ENCODE results near the gene AUTS2.

The AUTS2 gene

GRCh38 chr7:70744492-70744891, 1146.2 kb downstream of the AUTS2 start:
- no peak for DNase-seq

GRCh38 chr7:70749831-70750230, 1151.6 kb downstream of the AUTS2 start:
- DNase-seq = no peak

- no peak for DNase-seq
Measured at GRCh38 chr7:70751895-70752294, 1153.6 kb downstream of the AUTS2 start.

GRCh38 chr7:70752794-70753241, 1154.5 kb downstream of the AUTS2 start:
- no peak for DNase-seq

GRCh38 chr7:70756789-70757188, 1158.5 kb downstream of the AUTS2 start:
- DNase-seq = no peak

- DNase-seq = no peak
Measured at GRCh38 chr7:70758646-70759045, 1160.4 kb downstream of the AUTS2 start.

- DNase-seq = no peak
Measured at GRCh38 chr7:70759674-70760073, 1161.4 kb downstream of the AUTS2 start.

- DNase-seq = no peak
Measured at GRCh38 chr7:70761711-70762328, 1163.5 kb downstream of the AUTS2 start.

GRCh38 chr7:70762696-70763095, 1164.4 kb downstream of the AUTS2 start:
- no peak for DNase-seq

- DNase-seq = no peak
Measured at GRCh38 chr7:70763961-70764691, 1165.9 kb downstream of the AUTS2 start.

- no peak for DNase-seq
Measured at GRCh38 chr7:70764701-70765208, 1166.5 kb downstream of the AUTS2 start.

GRCh38 chr7:70765651-70766050, 1167.4 kb downstream of the AUTS2 start:
- DNase-seq = no peak

GRCh38 chr7:70766109-70766508, 1167.8 kb downstream of the AUTS2 start:
- no peak for DNase-seq

GRCh38 chr7:70766694-70767093, 1168.4 kb downstream of the AUTS2 start:
- no peak for DNase-seq

- DNase-seq = no peak
Measured at GRCh38 chr7:70770154-70770553, 1171.9 kb downstream of the AUTS2 start.

GRCh38 chr7:70771451-70771850, 1173.2 kb downstream of the AUTS2 start:
- DNase-seq = no peak

GRCh38 chr7:70772891-70773290, 1174.6 kb downstream of the AUTS2 start:
- DNase-seq = no peak

GRCh38 chr7:70773406-70773805, 1175.1 kb downstream of the AUTS2 start:
- no peak for DNase-seq

- DNase-seq = no peak
Measured at GRCh38 chr7:70774950-70775527, 1176.8 kb downstream of the AUTS2 start.

- no peak for DNase-seq
Measured at GRCh38 chr7:70775570-70776156, 1177.4 kb downstream of the AUTS2 start.

- peak; percentile 83 for DNase-seq
Measured at GRCh38 chr7:70776627-70777101, 1178.4 kb downstream of the AUTS2 start.

GRCh38 chr7:70777251-70777650, 1179.0 kb downstream of the AUTS2 start:
- DNase-seq = no peak

- DNase-seq = no peak
Measured at GRCh38 chr7:70778585-70778984, 1180.3 kb downstream of the AUTS2 start.
